ENCODE measurements around the gene PRKN. TPM values are rescaled to one million over a fixed set of nuclear protein-coding genes. Genes with fewer than 3 reads are reported as not detected.

The PRKN gene
- total RNA-seq, 1 experiment from 2014 or later = 2.0 TPM

- no peak overlapping the region for H4K91ac ChIP-seq (ENCODE audit: insufficient read length, low read depth, low read length)
- H4K5ac ChIP-seq (ENCODE audit: insufficient read length, low read depth, low read length) = no peak overlapping the region
- Mint-ChIP-seq H3K36me3 (ENCODE audit: insufficient read depth in 1 of 3, low read depth in 3 of 3) (no peaks in the 10 kb centered on the region), H3K9me3 (no peaks in the 10 kb centered on the region), H3K4me3 (no peak overlapping the region), H3K27me3 (ENCODE audit: low read depth) (no peaks in the 10 kb centered on the region), H3K4me1 (peaks cover 17 to 21% of the 10 kb centered on the region in 2 experiments), H3K27ac (no peak overlapping the region)
- H3K9ac ChIP-seq (ENCODE audit: extremely low read depth, insufficient read length, low read length) = no peak overlapping the region
- no peak overlapping the region for H3K23ac ChIP-seq (ENCODE audit: insufficient read length, low read depth, low read length)
- no peak overlapping the region for H3T11ph ChIP-seq (ENCODE audit: low read length)
- H3K79me2 ChIP-seq (ENCODE audit: insufficient read depth, low read length) = no peaks in the 10 kb centered on the region
- no peak overlapping the region for H4K8ac ChIP-seq (replicated peaks; ENCODE audit: insufficient read length, low read depth, low read length)
- no peak overlapping the region for H3K14ac ChIP-seq (ENCODE audit: insufficient read depth, low read length)
- no peak overlapping the region for H3K4ac ChIP-seq (ENCODE audit: low read depth, low read length)
- no peak overlapping the region for H3K4me2 ChIP-seq (ENCODE audit: insufficient read depth, insufficient read length, low read length)
- H3K56ac ChIP-seq (ENCODE audit: insufficient read length, low read depth, low read length) = no peak overlapping the region
- no peak overlapping the region for H3K27ac ChIP-seq (ENCODE audit: insufficient read length, low read depth, low read length)
- no peaks in the 10 kb centered on the region for H3K9me3 ChIP-seq (ENCODE audit: control insufficient read depth, low read depth, low read length)
- H3K27me3 ChIP-seq (ENCODE audit: insufficient read depth, low read length) = no peaks in the 10 kb centered on the region
- H2BK20ac ChIP-seq (ENCODE audit: low read depth, low read length, poor library complexity, severe bottlenecking) = no peak overlapping the region
- no peak overlapping the region for H2AFZ ChIP-seq (ENCODE audit: low read length)
- H2AK5ac ChIP-seq (ENCODE audit: insufficient read length, low read length) = no peak overlapping the region
- no peak overlapping the region for H2BK5ac ChIP-seq (ENCODE audit: insufficient read length, low read length)
- DNase-seq = no peak
- no peaks in the 10 kb centered on the region for H3K79me1 ChIP-seq (ENCODE audit: insufficient read depth, low read depth, low read length, poor library complexity, severe bottlenecking)
- no peak overlapping the region for H2BK120ac ChIP-seq (ENCODE audit: low read depth, low read length, poor library complexity, severe bottlenecking)
- no CpG with 5 or more reads among the region's 1 CpG for WGBS (ENCODE audit: extremely low coverage, insufficient read length, low lambda C conversion rate)
- TF ChIP-seq CTCF (conservative IDR thresholded peaks at IDR 0.05) = no peak
- H2BK15ac ChIP-seq (ENCODE audit: low read depth, low read length) = no peak overlapping the region
- H3K4me1 ChIP-seq (ENCODE audit: insufficient read depth, low read length) = no peaks in the 10 kb centered on the region
- no peaks in the 10 kb centered on the region for H3K23me2 ChIP-seq (ENCODE audit: insufficient read length, low read depth, low read length, poor library complexity, severe bottlenecking)
- no peak overlapping the region for H2BK12ac ChIP-seq (ENCODE audit: insufficient read length, low read depth, low read length)
- H4K20me1 ChIP-seq (ENCODE audit: control insufficient read depth, insufficient read depth, insufficient read length) = no peaks in the 10 kb centered on the region
- H3K18ac ChIP-seq (ENCODE audit: insufficient read length, low read depth, low read length) = no peak overlapping the region
Measured at GRCh38 chr6:162605881-162606280, 121.7 kb downstream of the PRKN start.
